Loucy (cell line): Measurements from ENCODE around the gene RFWD3.

ENCODE experiments used
- EZH2phosphoT487 ChIP-seq: fragments of 200-600 bp; IDR thresholded peaks from 2 replicates; pipeline ENCODE4 v1.6.1; 2018; ENCODE audit warnings: antibody characterized with exemption, mild to moderate bottlenecking, moderate library complexity, borderline replicate concordance
- TF ChIP-seq, protein P1 (sequence below): fragments of 200-600 bp; sonication (generic); conservative IDR thresholded peaks from 2 replicates; pipeline ENCODE4 v1.5.1; 2014; ENCODE audit warnings: mild to moderate bottlenecking, antibody characterized with exemption, low read length

DNA sequence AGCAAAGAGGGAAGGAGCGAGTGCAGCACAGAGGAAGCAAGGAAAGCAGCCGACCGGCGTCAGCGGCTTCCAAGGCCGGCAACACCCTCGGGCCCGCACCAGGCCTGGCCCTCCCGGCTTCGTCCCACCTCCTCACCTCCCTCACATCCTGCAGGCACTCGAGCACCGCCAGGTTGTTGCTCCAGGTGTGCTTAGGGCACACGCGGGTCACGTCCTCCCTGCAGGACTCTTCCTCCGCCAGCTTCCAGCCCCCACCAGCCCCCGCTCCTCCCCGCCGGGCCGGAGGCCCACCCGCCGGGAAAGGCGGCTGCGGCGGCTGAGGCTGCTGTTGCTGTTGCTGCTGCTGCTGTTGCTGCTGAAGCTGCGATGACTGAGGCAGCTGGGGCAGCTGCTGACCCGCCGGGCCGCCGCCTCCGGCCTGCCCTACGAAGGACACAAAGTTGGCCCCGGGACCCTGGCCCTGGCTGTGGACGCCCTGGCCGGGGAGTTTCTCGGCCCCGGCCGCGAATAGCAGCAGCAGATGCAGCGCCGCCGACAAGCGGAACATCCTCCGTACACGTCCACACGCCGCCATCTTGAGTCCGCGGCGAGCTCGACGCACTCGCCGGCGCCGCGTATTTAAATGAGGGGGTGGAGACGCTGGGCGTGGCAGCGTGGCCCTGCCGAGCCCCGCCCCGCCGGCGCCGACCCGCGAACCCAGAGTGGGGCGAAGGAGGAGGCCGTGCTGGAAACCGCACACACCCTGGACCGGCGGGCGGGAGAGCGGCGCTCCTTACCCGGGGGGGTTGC, 60.0 kb downstream of the RFWD3 start, which contains the start of gene GLG1:
- TF ChIP-seq, protein P1, sequence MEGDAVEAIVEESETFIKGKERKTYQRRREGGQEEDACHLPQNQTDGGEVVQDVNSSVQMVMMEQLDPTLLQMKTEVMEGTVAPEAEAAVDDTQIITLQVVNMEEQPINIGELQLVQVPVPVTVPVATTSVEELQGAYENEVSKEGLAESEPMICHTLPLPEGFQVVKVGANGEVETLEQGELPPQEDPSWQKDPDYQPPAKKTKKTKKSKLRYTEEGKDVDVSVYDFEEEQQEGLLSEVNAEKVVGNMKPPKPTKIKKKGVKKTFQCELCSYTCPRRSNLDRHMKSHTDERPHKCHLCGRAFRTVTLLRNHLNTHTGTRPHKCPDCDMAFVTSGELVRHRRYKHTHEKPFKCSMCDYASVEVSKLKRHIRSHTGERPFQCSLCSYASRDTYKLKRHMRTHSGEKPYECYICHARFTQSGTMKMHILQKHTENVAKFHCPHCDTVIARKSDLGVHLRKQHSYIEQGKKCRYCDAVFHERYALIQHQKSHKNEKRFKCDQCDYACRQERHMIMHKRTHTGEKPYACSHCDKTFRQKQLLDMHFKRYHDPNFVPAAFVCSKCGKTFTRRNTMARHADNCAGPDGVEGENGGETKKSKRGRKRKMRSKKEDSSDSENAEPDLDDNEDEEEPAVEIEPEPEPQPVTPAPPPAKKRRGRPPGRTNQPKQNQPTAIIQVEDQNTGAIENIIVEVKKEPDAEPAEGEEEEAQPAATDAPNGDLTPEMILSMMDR, result no peak
- TF ChIP-seq EZH2phosphoT487, result no peak
